PC-3 (cell line): ENCODE data around the gene CCDC185.

Source experiments
- CTCF ChIP-seq: fragments of 300-600 bp; sonication (generic); conservative IDR thresholded peaks from 2 replicates; pipeline ENCODE4 v1.5.1; 2017; ENCODE audit warnings: antibody characterized with exemption, low read depth, mild to moderate bottlenecking, low read length
- EZH2phosphoT487 ChIP-seq: fragments of 300-600 bp; sonication (generic); IDR thresholded peaks from 2 replicates; pipeline ENCODE4 v1.6.1; 2018; ENCODE audit warnings: mild to moderate bottlenecking, antibody characterized with exemption, low read length, borderline replicate concordance

- no peak for TF ChIP-seq CTCF
- TF ChIP-seq EZH2phosphoT487, result no peak
These were observed 29.7 kb downstream of the CCDC185 start for GRCh38 chr1:223422911-223423310.
